A673 (cell line): ENCODE measurements around the gene CFAP68. TPM values are rescaled to one million over a fixed set of nuclear protein-coding genes. Genes with fewer than 3 reads are reported as not detected.

Source experiments
- BruUV-seq: library from RNA; stranded (reverse); fragments of 400-500 nt; replicated peaks from 2 replicates; lab custom pipeline; 2021; lab: Mats Ljungman, UMichigan
- CTCF ChIA-PET: fragments of 300-600 bp; sonication (Branson Sonifier 250); formaldehyde crosslinking; loops from one replicate; lab custom pipeline; 2022; ENCODE audit warnings: antibody characterized with exemption; lab: Charles Lee
- POLR2A ChIA-PET: fragments of 300-600 bp; sonication (Branson Sonifier 250); formaldehyde crosslinking; loops from one replicate; lab custom pipeline; 2022; ENCODE audit warnings: antibody characterized with exemption; ENCODE audit not compliant: low non-redundant PET; lab: Charles Lee
- DNase-seq: peaks from one replicate; pipeline ENCODE4 v3.0.0-alpha.2; 2015; ENCODE audit warnings: low spot score
- H3K27ac ChIP-seq: fragments of 200-600 bp; sonication (generic); 2 replicates; pipeline ENCODE4 v1.5.1; 2016; ENCODE audit warnings: mixed run types, low read depth, mild to moderate bottlenecking, mixed read lengths, antibody characterized with exemption, low read length; ENCODE audit not compliant: poor library complexity, severe bottlenecking
- H3K27me3 ChIP-seq: fragments of 200-600 bp; sonication (generic); replicated peaks from 2 replicates; pipeline ENCODE4 v1.6.1; 2017; ENCODE audit warnings: mixed run types, low read depth, mild to moderate bottlenecking, mixed read lengths, antibody characterized with exemption, low read length; ENCODE audit not compliant: insufficient read depth, poor library complexity
- H3K36me3 ChIP-seq: fragments of 200-600 bp; sonication (generic); 2 replicates; pipeline ENCODE4 v1.6.1; 2016; ENCODE audit warnings: mixed run types, mild to moderate bottlenecking, mixed read lengths, antibody characterized with exemption, low read length; ENCODE audit not compliant: insufficient read depth, poor library complexity, severe bottlenecking
- H3K4me1 ChIP-seq: fragments of 200-600 bp; sonication (generic); 2 replicates; pipeline ENCODE4 v1.6.1; 2017; ENCODE audit warnings: mixed run types, mild to moderate bottlenecking, mixed read lengths, antibody characterized with exemption, low read length; ENCODE audit not compliant: insufficient read depth, poor library complexity, severe bottlenecking
- H3K4me3 ChIP-seq: fragments of 200-600 bp; sonication (generic); 2 replicates; pipeline ENCODE4 v1.5.1; 2016; ENCODE audit warnings: low read depth, mixed run types, mild to moderate bottlenecking, mixed read lengths, low read length; ENCODE audit not compliant: poor library complexity, severe bottlenecking
- H3K9me3 ChIP-seq: fragments of 200-600 bp; sonication (generic); 2 replicates; pipeline ENCODE4 v1.6.1; 2016; ENCODE audit warnings: mixed run types, low read depth, mild to moderate bottlenecking, mixed read lengths, antibody characterized with exemption, low read length; ENCODE audit not compliant: poor library complexity, severe bottlenecking
- EZH2 ChIP-seq: fragments of 200-600 bp; sonication (generic); IDR thresholded peaks from 2 replicates; pipeline ENCODE4 v1.6.1; 2017; ENCODE audit warnings: borderline replicate concordance, low read depth, mild to moderate bottlenecking, mixed read lengths, antibody characterized with exemption, low read length; ENCODE audit not compliant: poor library complexity, severe bottlenecking
- intact Hi-C: fragments of 100-400 bp; cut with micrococcal nuclease; formaldehyde crosslinking; loops from one replicate; pipeline ENCODE4 v1.10.0; 2022; ENCODE audit not compliant: unreplicated experiment
- total RNA-seq: library from RNA; stranded (reverse); gene quantifications from 2 replicates; pipeline ENCODE4 v1.2.3, GENCODE V29; 2021
- TF ChIP-seq, protein P1 (sequence below): fragments of 300-800, 200-600 bp; sonication (generic); conservative IDR thresholded peaks from 2 replicates; pipeline ENCODE4 v1.5.1; 2017; ENCODE audit warnings: low read depth, mild to moderate bottlenecking, antibody characterized with exemption, low read length, moderate library complexity, mixed read lengths

CFAP68 gene
- total RNA-seq, 1 experiment from 2014 or later = 16.9 TPM

DNA sequence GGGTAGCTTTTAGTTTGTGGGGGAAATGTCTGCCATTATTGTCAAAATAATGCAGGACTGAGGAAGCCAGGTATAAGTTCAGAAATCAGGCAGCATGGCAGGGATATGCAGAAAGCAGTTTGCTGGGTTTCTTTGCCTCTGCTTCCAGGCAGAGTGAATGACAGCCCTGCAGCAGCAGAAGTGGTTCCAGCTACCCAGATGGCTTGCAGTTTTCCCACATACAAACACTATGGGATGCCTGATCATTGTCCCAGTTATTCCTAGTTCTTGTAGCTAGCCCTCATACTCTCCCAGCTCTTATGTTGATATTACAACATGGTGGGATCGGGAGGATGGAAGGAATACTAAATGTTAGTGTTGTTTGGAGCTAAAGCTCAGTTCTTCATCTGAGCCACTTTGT lies 55.0 kb downstream of the CFAP68 start:
- no peak overlapping the region for H3K27ac ChIP-seq
- no TSS peak for BruUV-seq
- ChIA-PET POLR2A (no interaction called here), CTCF (no interaction called here)
- intact Hi-C loops = loop anchor here (5.0 to 10.0 kb wide), 3 partner anchors 48 to 150 kb away; partner anchors contain the start of genes SDHD and TIMM8B
- H3K27me3 ChIP-seq = no peaks in the 10 kb centered on the region
- H3K4me3 ChIP-seq = no peak overlapping the region
- TF ChIP-seq, protein P1, sequence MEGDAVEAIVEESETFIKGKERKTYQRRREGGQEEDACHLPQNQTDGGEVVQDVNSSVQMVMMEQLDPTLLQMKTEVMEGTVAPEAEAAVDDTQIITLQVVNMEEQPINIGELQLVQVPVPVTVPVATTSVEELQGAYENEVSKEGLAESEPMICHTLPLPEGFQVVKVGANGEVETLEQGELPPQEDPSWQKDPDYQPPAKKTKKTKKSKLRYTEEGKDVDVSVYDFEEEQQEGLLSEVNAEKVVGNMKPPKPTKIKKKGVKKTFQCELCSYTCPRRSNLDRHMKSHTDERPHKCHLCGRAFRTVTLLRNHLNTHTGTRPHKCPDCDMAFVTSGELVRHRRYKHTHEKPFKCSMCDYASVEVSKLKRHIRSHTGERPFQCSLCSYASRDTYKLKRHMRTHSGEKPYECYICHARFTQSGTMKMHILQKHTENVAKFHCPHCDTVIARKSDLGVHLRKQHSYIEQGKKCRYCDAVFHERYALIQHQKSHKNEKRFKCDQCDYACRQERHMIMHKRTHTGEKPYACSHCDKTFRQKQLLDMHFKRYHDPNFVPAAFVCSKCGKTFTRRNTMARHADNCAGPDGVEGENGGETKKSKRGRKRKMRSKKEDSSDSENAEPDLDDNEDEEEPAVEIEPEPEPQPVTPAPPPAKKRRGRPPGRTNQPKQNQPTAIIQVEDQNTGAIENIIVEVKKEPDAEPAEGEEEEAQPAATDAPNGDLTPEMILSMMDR = no peak
- no peak for TF ChIP-seq EZH2
- no peak for DNase-seq
- peaks cover 34% of the 10 kb centered on the region for H3K4me1 ChIP-seq
- H3K36me3 ChIP-seq = no peaks in the 10 kb centered on the region
- no peaks in the 10 kb centered on the region for H3K9me3 ChIP-seq

Other genes starting within 250 kb of the CFAP68 start
- 72.2 and 80.0 TPM in 2 replicates for gene PPP2R1B, start 113.2 kb upstream of the CFAP68 start, total RNA-seq
- 56.8 and 61.0 TPM in 2 replicates for gene ALG9, start 8.0 kb upstream of the CFAP68 start, total RNA-seq
- gene FDXACB1, start 376 bp upstream of the CFAP68 start, total RNA-seq = 5.4 TPM in 2 replicates
- 0.87 and 1.6 TPM in 2 replicates for gene CRYAB, start 32.2 kb downstream of the CFAP68 start, total RNA-seq
- gene HSPB2, start 33.2 kb downstream of the CFAP68 start, total RNA-seq = not detected in 2 replicates
- 1.4 and 1.5 TPM in 2 replicates for gene C11orf52, start 39.4 kb downstream of the CFAP68 start, total RNA-seq
- 22.4 and 24.6 TPM in 2 replicates for gene DIXDC1, start 57.8 kb downstream of the CFAP68 start, total RNA-seq
- 90.8 and 94.1 TPM in 2 replicates for gene DLAT, start 145.9 kb downstream of the CFAP68 start, total RNA-seq
- 2.8 and 4.3 TPM in 2 replicates for gene PIH1D2, start 194.5 kb downstream of the CFAP68 start, total RNA-seq
- gene NKAPD1, start 194.8 kb downstream of the CFAP68 start, total RNA-seq = 30.4 and 32.8 TPM in 2 replicates
- 97.7 and 99.6 TPM in 2 replicates for gene TIMM8B, start 207.2 kb downstream of the CFAP68 start, total RNA-seq
- 119 and 135 TPM in 2 replicates for gene SDHD, start 207.3 kb downstream of the CFAP68 start, total RNA-seq